Left ventricle myocardium inferior (tissue), 1 donor: Measurements from ENCODE around the gene FRMD3. TPM values are rescaled to one million over a fixed set of nuclear protein-coding genes. Genes with fewer than 3 reads are reported as not detected.

Experiments
- DNase-seq: peaks from one replicate; pipeline ENCODE4 v3.0.0-alpha.2; 2020
- H3K27ac ChIP-seq: fragments of 200-600 bp; replicated peaks from 2 replicates; pipeline ENCODE4 v1.8.0; 2021
- H3K27me3 ChIP-seq: fragments of 200-600 bp; 2 replicates; pipeline ENCODE4 v1.8.0; 2021; ENCODE audit warnings: low read depth
- H3K36me3 ChIP-seq: fragments of 200-600 bp; 2 replicates; pipeline ENCODE4 v1.8.0; 2021
- H3K4me1 ChIP-seq: fragments of 200-600 bp; 2 replicates; pipeline ENCODE4 v1.8.0; 2021
- H3K4me3 ChIP-seq: fragments of 200-600 bp; 2 replicates; pipeline ENCODE4 v1.8.0; 2021; ENCODE audit warnings: mild to moderate bottlenecking, moderate library complexity
- H3K9me3 ChIP-seq: fragments of 200-600 bp; replicated peaks from 2 replicates; pipeline ENCODE4 v1.8.0; 2021
- intact Hi-C: fragments of 100-400 bp; cut with micrococcal nuclease; formaldehyde crosslinking; loops from one replicate; pipeline ENCODE4 v1.11.0; 2022
- total RNA-seq: library from RNA; stranded (reverse); fragmentation: NEBNext Ultra II Directional; extraction: Animal tissue kit (Norgen Biotek cat#: 25700); gene quantifications from one replicate; pipeline ENCODE4 v1.2.1, GENCODE V29; 2021
- TF ChIP-seq, protein P1 (sequence below): fragments of 200-600 bp; IDR thresholded peaks from 2 replicates; pipeline ENCODE4 v1.8.0; 2021; ENCODE audit warnings: antibody characterized with exemption, mild to moderate bottlenecking, borderline replicate concordance
- donor health status: DM: no; HTN: yes; CAD: no; lungs with severe emphysema.

Gene FRMD3
- total RNA-seq, 1 donor from 2014 or later = 131 TPM

DNA sequence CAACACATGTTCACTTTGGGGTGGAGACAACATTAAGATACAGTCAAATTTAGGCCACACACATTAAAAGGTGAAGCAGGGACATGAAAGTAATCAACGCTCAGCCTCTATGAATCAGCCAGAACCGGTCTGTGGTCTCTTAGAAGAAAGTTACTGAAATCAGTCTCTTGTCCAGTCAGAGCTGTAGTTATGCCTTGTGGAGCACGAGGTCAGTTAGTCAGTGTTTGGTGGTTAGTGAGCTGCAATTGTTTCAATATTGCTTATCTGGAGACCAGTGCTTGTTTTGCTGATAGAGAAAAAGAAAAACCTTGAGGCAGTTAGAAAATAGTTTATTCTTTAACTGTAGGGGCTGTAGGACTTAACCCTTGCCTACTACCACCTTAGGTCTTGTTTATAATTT lies 317.5 kb downstream of the FRMD3 start:
- Histone ChIP-seq H3K27me3 (no peaks in the 10 kb centered on the region), H3K4me3 (no peak overlapping the region), H3K4me1 (peaks cover 35% of the 10 kb centered on the region), H3K36me3 (no peaks in the 10 kb centered on the region), H3K27ac (peak overlapping the region; percentile 16), H3K9me3 (no peaks in the 10 kb centered on the region)
- TF ChIP-seq, protein P1, sequence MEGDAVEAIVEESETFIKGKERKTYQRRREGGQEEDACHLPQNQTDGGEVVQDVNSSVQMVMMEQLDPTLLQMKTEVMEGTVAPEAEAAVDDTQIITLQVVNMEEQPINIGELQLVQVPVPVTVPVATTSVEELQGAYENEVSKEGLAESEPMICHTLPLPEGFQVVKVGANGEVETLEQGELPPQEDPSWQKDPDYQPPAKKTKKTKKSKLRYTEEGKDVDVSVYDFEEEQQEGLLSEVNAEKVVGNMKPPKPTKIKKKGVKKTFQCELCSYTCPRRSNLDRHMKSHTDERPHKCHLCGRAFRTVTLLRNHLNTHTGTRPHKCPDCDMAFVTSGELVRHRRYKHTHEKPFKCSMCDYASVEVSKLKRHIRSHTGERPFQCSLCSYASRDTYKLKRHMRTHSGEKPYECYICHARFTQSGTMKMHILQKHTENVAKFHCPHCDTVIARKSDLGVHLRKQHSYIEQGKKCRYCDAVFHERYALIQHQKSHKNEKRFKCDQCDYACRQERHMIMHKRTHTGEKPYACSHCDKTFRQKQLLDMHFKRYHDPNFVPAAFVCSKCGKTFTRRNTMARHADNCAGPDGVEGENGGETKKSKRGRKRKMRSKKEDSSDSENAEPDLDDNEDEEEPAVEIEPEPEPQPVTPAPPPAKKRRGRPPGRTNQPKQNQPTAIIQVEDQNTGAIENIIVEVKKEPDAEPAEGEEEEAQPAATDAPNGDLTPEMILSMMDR = no peak
- intact Hi-C loops = no loop called here
- DNase-seq = no peak

DNA sequence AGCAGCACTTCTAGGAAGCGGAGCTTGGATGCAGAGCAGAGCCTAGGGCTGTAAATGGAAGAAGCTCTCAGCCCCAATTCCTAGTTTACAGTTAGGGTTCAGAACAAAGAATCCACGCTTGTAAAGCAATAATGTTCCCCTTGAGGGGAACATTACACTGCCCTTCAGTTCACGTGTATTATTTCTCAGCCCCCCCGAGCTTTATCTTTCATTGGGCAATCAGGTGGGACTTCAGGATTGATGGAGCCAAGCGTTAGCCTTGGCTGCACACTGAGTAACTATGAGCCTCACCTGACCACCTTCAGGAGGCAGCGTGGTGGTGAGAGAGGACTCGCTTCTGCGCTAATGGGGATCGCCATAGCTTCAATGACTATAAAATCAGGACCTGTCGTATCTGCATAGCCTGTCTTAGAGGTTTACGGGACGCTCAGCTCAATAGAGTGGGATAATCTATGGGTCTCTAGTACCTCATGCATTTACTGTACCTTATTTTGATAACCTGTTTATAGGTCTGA lies 318.2 kb downstream of the FRMD3 start:
- intact Hi-C loops = loop anchor here (10.0 kb wide), 1 partner anchor 115 kb away; no protein-coding TSS in a partner anchor
- H3K27ac ChIP-seq = peak overlapping the region; percentile 88
- TF ChIP-seq, protein P1 = no peak

GRCh38 chr9:83219154-83219923 lies 318.9 kb downstream of the FRMD3 start:
- Histone ChIP-seq H3K27me3 (no peaks in the 10 kb centered on the region), H3K4me3 (peak overlapping the region; percentile 73), H3K36me3 (no peaks in the 10 kb centered on the region), H3K27ac (peak overlapping the region; percentile 88), H3K4me1 (peaks cover 35% of the 10 kb centered on the region), H3K9me3 (no peaks in the 10 kb centered on the region)
- peak; percentile 79 for DNase-seq
- intact Hi-C loops = loop anchor here (10.0 kb wide), 1 partner anchor 115 kb away; no protein-coding TSS in a partner anchor
- TF ChIP-seq, protein P1 = peak; percentile 91

More for the DNA sequence above, 318.2 kb downstream of the FRMD3 start:
- Histone ChIP-seq H3K4me1 (peaks cover 35% of the 10 kb centered on the region), H3K4me3 (peak overlapping the region; percentile 73), H3K36me3 (no peaks in the 10 kb centered on the region), H3K27me3 (no peaks in the 10 kb centered on the region), H3K9me3 (no peaks in the 10 kb centered on the region)
- DNase-seq = no peak

GRCh38 chr9:83218411-83219090 lies 319.6 kb downstream of the FRMD3 start:
- TF ChIP-seq, protein P1 = no peak
- H3K36me3 ChIP-seq = no peaks in the 10 kb centered on the region
- peak overlapping the region; percentile 73 for H3K4me3 ChIP-seq
- intact Hi-C loops = loop anchor here (10.0 kb wide), 1 partner anchor 116 kb away; no protein-coding TSS in a partner anchor
- H3K4me1 ChIP-seq = peaks cover 35% of the 10 kb centered on the region
- no peaks in the 10 kb centered on the region for H3K9me3 ChIP-seq
- H3K27me3 ChIP-seq = no peaks in the 10 kb centered on the region
- peak overlapping the region; percentile 88 for H3K27ac ChIP-seq
- no peak for DNase-seq

DNA sequence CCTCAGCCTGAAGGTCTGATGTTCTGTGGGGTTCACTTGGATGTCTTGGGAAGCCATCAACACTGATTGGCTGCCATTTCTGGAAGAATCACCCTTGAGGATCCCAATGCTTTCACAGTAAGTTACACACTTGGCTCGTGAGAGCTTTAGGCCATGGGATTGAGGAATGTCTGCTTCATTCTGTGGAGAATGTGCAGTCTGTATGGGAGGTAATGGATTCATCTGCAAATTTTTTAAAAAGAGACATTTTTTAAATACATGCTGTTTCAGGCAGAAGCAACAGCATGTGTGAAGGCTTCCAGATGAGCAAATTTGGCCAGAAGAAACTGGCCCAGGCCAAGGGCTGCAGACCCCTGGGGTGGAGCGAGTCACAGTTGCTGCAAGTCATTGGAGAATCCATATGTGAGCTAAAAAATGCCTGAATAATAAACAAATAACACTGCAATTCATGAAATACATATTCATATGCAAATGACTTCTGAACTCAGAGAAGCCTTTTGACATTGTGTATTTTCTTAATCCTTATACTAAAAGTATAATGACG lies 328.9 kb downstream of the FRMD3 start:
- H3K4me1 ChIP-seq = peaks cover 9% of the 10 kb centered on the region
- DNase-seq = no peak
- intact Hi-C loops = no loop called here
- TF ChIP-seq, protein P1 = no peak
- H3K27ac ChIP-seq = no peak overlapping the region
- no peaks in the 10 kb centered on the region for H3K36me3 ChIP-seq
- no peaks in the 10 kb centered on the region for H3K27me3 ChIP-seq
- no peaks in the 10 kb centered on the region for H3K9me3 ChIP-seq
- H3K4me3 ChIP-seq = no peak overlapping the region
